ENCODE measurements around the gene PSMG4. TPM values are rescaled to one million over a fixed set of nuclear protein-coding genes. Genes with fewer than 3 reads are reported as not detected.
A peak's percentile ranks its signal among the peaks of the same experiment; 100 is the strongest.

Gene PSMG4
- total and polyA plus RNA-seq, 9 of the 15 experiments (the other 6 are each of a cell fraction or from before 2014, with no cell fraction given) = 12.9 to 185 (median 52.0) TPM

- TF ChIP-seq VEZF1 (CRISPR knock-in tag; IDR thresholded peaks at IDR 0.05) (peak; percentile 74), GATAD2B (IDR thresholded peaks at IDR 0.05; ENCODE audit: borderline replicate concordance) (no peak), IRF1 (CRISPR knock-in tag; IDR thresholded peaks at IDR 0.05; ENCODE audit: borderline replicate concordance) (no peak), ATF3 (IDR thresholded peaks at IDR 0.05) (peak; percentile 92), ATF3 (CRISPR knock-in tag; conservative IDR thresholded peaks at IDR 0.05) (peak; percentile 34; the same call in 1 of the 2 replicates), TFE3 (CRISPR knock-in tag; IDR thresholded peaks at IDR 0.05) (peak; percentile 87), ZNF165 (CRISPR knock-in tag; IDR thresholded peaks at IDR 0.05; ENCODE audit: borderline replicate concordance) (no peak), POLR3A (IDR thresholded peaks at IDR 0.05; ENCODE audit: borderline replicate concordance, extremely low read depth, insufficient read depth, insufficient read length) (no peak), BRD4 (IDR thresholded peaks at IDR 0.05) (no peak), CBX8 (IDR thresholded peaks at IDR 0.05; ENCODE audit: borderline replicate concordance, extremely low read depth, low read depth, low read length, poor library complexity, severe bottlenecking) (no peak), HNRNPLL (IDR thresholded peaks at IDR 0.05; ENCODE audit: low read depth, low read length, poor library complexity, severe bottlenecking) (no peak), HDGF (IDR thresholded peaks at IDR 0.05) (no peak), FOSL1 (tag; conservative IDR thresholded peaks at IDR 0.05) (peak; percentile 85), CBFA2T3 (IDR thresholded peaks at IDR 0.05) (peak; percentile 18; the same call in 1 of the 2 replicates)
Observed at GRCh38 chr6:3247255-3248146, 11.2 kb upstream of the PSMG4 start (continued).
